Tibial nerve (tissue), 4 donors: ENCODE measurements around the gene SDSL.

Experiments used
- CTCF ChIP-seq, 5 experiments: fragments of 200-600 bp in 3 of 5; fragments of 450-650 bp in 2 of 5; sonication (generic) in 3 of 5; IDR thresholded peaks; one replicate each; pipeline ENCODE4 v1.5.1; 2016 to 2019; ENCODE audit warnings: antibody characterized with exemption in 5 of 5, mild to moderate bottlenecking in 3 of 5, moderate library complexity in 2 of 5
- EP300 ChIP-seq, 2 donors: sonication (generic); formaldehyde crosslinking; IDR thresholded peaks; one replicate each; pipeline ENCODE4 v1.6.1; 2017; ENCODE audit warnings: antibody characterized with exemption in 2 of 2, mild to moderate bottlenecking in 1 of 2

GRCh38 chr12:113390064-113391043, 31.8 kb upstream of the SDSL start:
- TF ChIP-seq EP300 (IDR thresholded peaks at IDR 0.05): no peak
- no peak for TF ChIP-seq CTCF (IDR thresholded peaks at IDR 0.05)
